ENCODE results near the gene RNU6-9. TPM values are rescaled to one million over a fixed set of nuclear protein-coding genes. Genes with fewer than 3 reads are reported as not detected.

The RNU6-9 gene
- total and polyA plus RNA-seq, 2 donors (not counting 1 experiment from before 2014, with no cell fraction given) = not detected

- Histone ChIP-seq H3K27me3 (replicated peaks in 1 of 4; ENCODE audit: control extremely low read depth in 1 of 4, control insufficient read depth in 3 of 4, insufficient read depth in 4 of 4, low read length in 3 of 4) (no peaks in the 10 kb centered on the region), H3K36me3 (replicated peaks in 1 of 2; ENCODE audit: control extremely low read depth in 1 of 2, control insufficient read depth in 1 of 2, extremely low read depth in 1 of 2, insufficient read depth in 2 of 2, low read length in 1 of 2) (peaks cover 0 to 17% of the 10 kb centered on the region in 2 experiments), H3K4me2 (replicated peaks; ENCODE audit: low read depth, low read length, poor library complexity, severe bottlenecking) (peak overlapping the region; percentile 92), H3K27ac (ENCODE audit: low read length in 2 of 2) (peak overlapping the region; percentile 97 to 99), H3K79me2 (ENCODE audit: control insufficient read depth, insufficient read depth, low read length) (peaks cover 75% of the 10 kb centered on the region), H2AFZ (ENCODE audit: insufficient read depth, low read depth, low read length, poor library complexity, severe bottlenecking) (no peak overlapping the region), H4K20me1 (ENCODE audit: control insufficient read depth, insufficient read depth, low read length, poor library complexity, severe bottlenecking) (peaks cover 21% of the 10 kb centered on the region), H3K9ac (ENCODE audit: low read length) (peak overlapping the region; percentile 27), H3K9me3 (ENCODE audit: control extremely low read depth in 1 of 3, control insufficient read depth in 2 of 3, insufficient read depth in 1 of 3, low read length in 2 of 3) (peaks cover 0 to 12% (median 0%) of the 10 kb centered on the region in 3 donors), H3K4me1 (ENCODE audit: control insufficient read depth in 2 of 2, insufficient read depth in 2 of 2, low read length in 2 of 2) (peaks cover 52 to 65% of the 10 kb centered on the region in 2 donors), H3K4me3 (ENCODE audit: control extremely low read depth in 1 of 5, extremely low read depth in 1 of 5, insufficient read depth in 1 of 5, low read depth in 2 of 5, low read length in 4 of 5) (peak overlapping the region in 4 of 5 experiments; percentile 6 to 38 (median 28))
- WGBS (ENCODE audit: insufficient coverage) = 54% methylated on average over 11 of the region's 14 CpGs
- Mint-ChIP-seq H3K27me3 (no peaks in the 10 kb centered on the region), H3K9me3 (ENCODE audit: insufficient read depth) (no peaks in the 10 kb centered on the region), H3K27ac (peak overlapping the region; percentile 100), H3K4me3 (peak overlapping the region; percentile 85), H3K4me1 (peaks cover 52% of the 10 kb centered on the region)
- CTCF ChIA-PET = interaction anchor here (0.7 to 6.3 kb wide), 10 partner anchors 9 to 136 kb away, joined by 3 to 46 read pairs (median 4); partner anchors contain the start of genes KISS1R, MED16, RNU6-9 and WDR18
- DNase-seq (peak; percentile 86), ATAC-seq (ENCODE audit: low read depth) (peak; percentile 28)
- TF ChIP-seq CTCF (IDR thresholded peaks at IDR 0.05) = no peak
- no peak for TF ChIP-seq EZH2 (IDR thresholded peaks at IDR 0.05; ENCODE audit: borderline replicate concordance, insufficient read depth, low read depth, low read length, poor library complexity, severe bottlenecking)
- intact Hi-C loops (cut with micrococcal nuclease) = loop anchor here (5.0 kb wide), 1 partner anchor 355 kb away; no protein-coding TSS in a partner anchor
- POLR2A ChIA-PET = interaction anchor here (0.6 to 5.7 kb wide), 9 partner anchors 11 to 1179 kb away, joined by 3 to 56 read pairs (median 6); partner anchors contain the start of genes MED16 and RNU6-9
These were observed 14.0 kb downstream of the RNU6-9 start for GRCh38 chr19:907183-907853.

Data from B cell (primary cell).